Measurements from ENCODE around the gene CTXN1.

DNA sequence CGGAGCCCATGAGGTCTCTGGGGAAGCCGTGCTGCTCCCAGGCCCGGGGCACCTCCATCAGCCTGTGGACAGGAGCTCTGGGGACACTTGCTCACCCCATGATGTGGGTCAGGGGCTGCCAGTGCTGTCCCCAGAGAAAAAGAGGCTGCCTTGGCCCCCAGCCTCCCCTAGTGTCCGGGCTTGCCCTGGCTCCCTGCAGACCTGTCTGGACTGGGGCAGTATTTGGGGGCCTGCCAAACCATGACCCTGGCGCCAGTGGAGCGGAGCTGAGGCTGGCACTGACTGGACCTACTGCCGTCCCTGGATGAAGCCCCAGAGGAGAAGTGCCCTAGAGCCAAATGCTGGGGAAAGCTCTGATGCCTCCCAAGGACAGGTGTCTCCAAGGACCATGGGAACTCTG lies 49.1 kb upstream of the CTXN1 start:
- no peak for TF ChIP-seq EZH2 (IDR thresholded peaks at IDR 0.05; ENCODE audit: low read length, missing control alignments)
- TF ChIP-seq, protein P1, sequence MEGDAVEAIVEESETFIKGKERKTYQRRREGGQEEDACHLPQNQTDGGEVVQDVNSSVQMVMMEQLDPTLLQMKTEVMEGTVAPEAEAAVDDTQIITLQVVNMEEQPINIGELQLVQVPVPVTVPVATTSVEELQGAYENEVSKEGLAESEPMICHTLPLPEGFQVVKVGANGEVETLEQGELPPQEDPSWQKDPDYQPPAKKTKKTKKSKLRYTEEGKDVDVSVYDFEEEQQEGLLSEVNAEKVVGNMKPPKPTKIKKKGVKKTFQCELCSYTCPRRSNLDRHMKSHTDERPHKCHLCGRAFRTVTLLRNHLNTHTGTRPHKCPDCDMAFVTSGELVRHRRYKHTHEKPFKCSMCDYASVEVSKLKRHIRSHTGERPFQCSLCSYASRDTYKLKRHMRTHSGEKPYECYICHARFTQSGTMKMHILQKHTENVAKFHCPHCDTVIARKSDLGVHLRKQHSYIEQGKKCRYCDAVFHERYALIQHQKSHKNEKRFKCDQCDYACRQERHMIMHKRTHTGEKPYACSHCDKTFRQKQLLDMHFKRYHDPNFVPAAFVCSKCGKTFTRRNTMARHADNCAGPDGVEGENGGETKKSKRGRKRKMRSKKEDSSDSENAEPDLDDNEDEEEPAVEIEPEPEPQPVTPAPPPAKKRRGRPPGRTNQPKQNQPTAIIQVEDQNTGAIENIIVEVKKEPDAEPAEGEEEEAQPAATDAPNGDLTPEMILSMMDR (conservative IDR thresholded peaks at IDR 0.05 in 1 of 2, IDR thresholded peaks at IDR 0.05 in 1 of 2; ENCODE audit: low read depth in 1 of 2, low read length in 2 of 2), result no peak
